Measurements from ENCODE around the gene PTRHD1. TPM values are rescaled to one million over a fixed set of nuclear protein-coding genes. Genes with fewer than 3 reads are reported as not detected.
A peak's percentile ranks its signal among the peaks of the same experiment; 100 is the strongest.

The PTRHD1 gene
- total RNA-seq, 2 donors from 2014 or later = 37.2 to 38.2 TPM

DNA sequence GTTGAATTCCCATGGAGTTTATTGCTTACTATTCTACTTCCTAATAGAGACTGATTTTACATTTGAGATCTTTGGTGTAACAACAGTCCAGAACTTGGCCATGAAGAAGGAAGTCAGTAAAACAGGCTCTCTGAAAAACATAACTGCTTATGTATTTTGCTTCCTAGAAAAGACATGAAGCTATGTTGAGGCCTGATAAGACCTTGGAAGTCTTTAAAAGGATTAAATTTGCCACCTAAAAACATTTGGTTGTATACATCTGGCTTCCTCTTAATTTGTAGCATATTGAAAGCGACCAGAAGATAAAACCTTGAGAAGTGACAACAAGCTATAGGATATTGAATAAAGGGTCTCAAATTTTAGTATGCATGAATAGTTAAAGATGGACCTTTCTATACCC is 36.4 kb downstream of the PTRHD1 start:
- H3K36me3 Mint-ChIP-seq (ENCODE audit: low read depth) = peaks cover 13% of the 10 kb centered on the region
- H3K4me3 ChIP-seq (ENCODE audit: low read length) = no peak overlapping the region
- DNase-seq = no peak
- peaks cover 13% of the 10 kb centered on the region for H3K36me3 ChIP-seq (ENCODE audit: control insufficient read depth, insufficient read depth, low read length)
- no peak overlapping the region for H3K27ac ChIP-seq (ENCODE audit: low read depth, low read length)
- H3K4me1 Mint-ChIP-seq = peaks cover 3% of the 10 kb centered on the region
- no peak overlapping the region for H3K9ac ChIP-seq (ENCODE audit: extremely low read depth, low read length, poor library complexity, severe bottlenecking)
- H3K9me3 ChIP-seq (ENCODE audit: control insufficient read depth, low read length) = no peaks in the 10 kb centered on the region
- H3K27me3 Mint-ChIP-seq (ENCODE audit: insufficient read depth) = no peaks in the 10 kb centered on the region
- no peaks in the 10 kb centered on the region for H3K27me3 ChIP-seq (ENCODE audit: control insufficient read depth, insufficient read depth, low read length, poor library complexity, severe bottlenecking)
- no peak overlapping the region for H3K27ac Mint-ChIP-seq
- no peaks in the 10 kb centered on the region for H3K4me1 ChIP-seq (ENCODE audit: control insufficient read depth, insufficient read depth, low read length)
- TF ChIP-seq, protein P1, sequence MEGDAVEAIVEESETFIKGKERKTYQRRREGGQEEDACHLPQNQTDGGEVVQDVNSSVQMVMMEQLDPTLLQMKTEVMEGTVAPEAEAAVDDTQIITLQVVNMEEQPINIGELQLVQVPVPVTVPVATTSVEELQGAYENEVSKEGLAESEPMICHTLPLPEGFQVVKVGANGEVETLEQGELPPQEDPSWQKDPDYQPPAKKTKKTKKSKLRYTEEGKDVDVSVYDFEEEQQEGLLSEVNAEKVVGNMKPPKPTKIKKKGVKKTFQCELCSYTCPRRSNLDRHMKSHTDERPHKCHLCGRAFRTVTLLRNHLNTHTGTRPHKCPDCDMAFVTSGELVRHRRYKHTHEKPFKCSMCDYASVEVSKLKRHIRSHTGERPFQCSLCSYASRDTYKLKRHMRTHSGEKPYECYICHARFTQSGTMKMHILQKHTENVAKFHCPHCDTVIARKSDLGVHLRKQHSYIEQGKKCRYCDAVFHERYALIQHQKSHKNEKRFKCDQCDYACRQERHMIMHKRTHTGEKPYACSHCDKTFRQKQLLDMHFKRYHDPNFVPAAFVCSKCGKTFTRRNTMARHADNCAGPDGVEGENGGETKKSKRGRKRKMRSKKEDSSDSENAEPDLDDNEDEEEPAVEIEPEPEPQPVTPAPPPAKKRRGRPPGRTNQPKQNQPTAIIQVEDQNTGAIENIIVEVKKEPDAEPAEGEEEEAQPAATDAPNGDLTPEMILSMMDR (conservative IDR thresholded peaks at IDR 0.05) = no peak
- H3K4me3 Mint-ChIP-seq = no peak overlapping the region
- no peaks in the 10 kb centered on the region for H3K9me3 Mint-ChIP-seq
- WGBS, 2 experiments (ENCODE audit: insufficient coverage in 1 of 2, insufficient read length in 1 of 2) = 100% methylated on average over 1 of the region's 1 CpG

DNA sequence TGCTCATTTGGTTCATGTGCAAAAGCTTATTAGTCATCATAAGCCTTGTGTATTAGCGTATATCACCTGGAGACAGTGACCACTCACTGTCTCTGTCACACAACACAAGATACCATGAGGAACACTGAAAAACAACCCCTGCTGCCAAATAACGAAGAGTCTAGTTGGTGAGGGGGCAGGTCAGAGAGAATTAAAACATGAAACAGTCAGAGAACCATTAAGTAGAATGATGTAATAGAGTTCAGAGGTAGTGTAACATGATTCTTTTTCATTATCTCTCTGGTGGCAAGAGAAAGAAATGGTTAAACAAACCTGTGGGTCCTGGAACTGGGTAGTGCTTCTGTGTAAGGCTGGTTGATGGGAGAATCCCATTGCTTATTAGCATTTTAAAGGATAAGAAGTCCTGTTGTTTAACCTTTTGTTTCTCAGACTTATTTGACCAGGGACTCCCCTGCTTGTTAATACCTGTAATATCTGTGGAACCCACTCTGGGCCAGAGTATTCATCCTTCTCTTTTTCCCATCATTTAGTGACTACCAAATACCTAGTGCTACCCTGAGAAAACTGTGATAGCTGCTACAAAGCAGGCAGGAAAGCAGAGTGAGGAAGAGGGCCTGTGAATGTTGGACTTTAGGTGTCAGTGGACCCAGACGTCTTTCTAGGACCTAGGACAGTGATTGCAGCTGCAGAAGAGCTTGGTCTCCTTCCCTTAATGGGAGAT is 38.0 kb downstream of the PTRHD1 start:
- Mint-ChIP-seq H3K9me3 (no peaks in the 10 kb centered on the region), H3K4me1 (no peaks in the 10 kb centered on the region), H3K36me3 (ENCODE audit: low read depth) (peaks cover 10% of the 10 kb centered on the region), H3K27ac (peak overlapping the region; percentile 16), H3K4me3 (no peak overlapping the region), H3K27me3 (ENCODE audit: insufficient read depth) (no peaks in the 10 kb centered on the region)
- no peak for DNase-seq
- H3K27ac ChIP-seq (ENCODE audit: low read depth, low read length) = no peak overlapping the region
- no peak overlapping the region for H3K4me3 ChIP-seq (ENCODE audit: low read length)
- H3K27me3 ChIP-seq (ENCODE audit: control insufficient read depth, insufficient read depth, low read length, poor library complexity, severe bottlenecking) = no peaks in the 10 kb centered on the region
- no peaks in the 10 kb centered on the region for H3K9me3 ChIP-seq (ENCODE audit: control insufficient read depth, low read length)
- H3K36me3 ChIP-seq (ENCODE audit: control insufficient read depth, insufficient read depth, low read length) = peaks cover 13% of the 10 kb centered on the region
- TF ChIP-seq, protein P1 (conservative IDR thresholded peaks at IDR 0.05) = no peak
- 78 to 88% methylated on average over 2 to 3 of the region's 3 CpGs for WGBS, 2 experiments (ENCODE audit: insufficient coverage in 1 of 2, insufficient read length in 1 of 2)
- no peak overlapping the region for H3K9ac ChIP-seq (ENCODE audit: extremely low read depth, low read length, poor library complexity, severe bottlenecking)
- H3K4me1 ChIP-seq (ENCODE audit: control insufficient read depth, insufficient read depth, low read length) = no peaks in the 10 kb centered on the region

DNA sequence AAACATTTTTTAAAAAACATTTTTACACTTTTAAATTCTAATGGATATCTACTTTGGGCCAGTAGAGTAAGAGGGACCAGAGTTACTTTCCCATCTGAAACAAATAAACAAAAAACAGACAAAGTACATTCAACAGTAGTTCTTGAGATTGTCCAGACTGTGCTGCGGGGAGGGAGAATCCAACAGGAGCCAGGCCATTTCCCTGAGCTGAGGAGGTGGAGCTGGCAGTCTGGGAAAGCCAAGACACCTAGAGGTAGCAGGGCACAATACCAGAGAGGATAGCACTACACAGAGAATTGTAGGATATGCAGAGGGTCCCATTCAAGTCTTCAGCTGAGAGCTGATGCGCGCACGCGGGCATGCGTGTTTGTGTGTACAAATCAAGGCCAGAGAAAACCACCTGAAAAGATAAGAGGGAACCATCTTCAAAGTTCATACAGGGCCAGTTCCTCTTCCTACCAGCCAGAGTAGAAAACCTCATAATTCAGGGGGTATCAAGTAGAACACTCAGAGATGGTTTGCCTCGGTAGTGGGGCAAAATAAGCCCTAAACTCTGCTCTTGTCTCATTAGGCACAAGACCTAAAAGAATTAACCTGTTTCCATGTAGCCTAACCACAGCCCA is 44.0 kb downstream of the PTRHD1 start:
- 87 to 91% methylated on average over 6 to 7 of the region's 7 CpGs for WGBS, 2 experiments (ENCODE audit: insufficient coverage in 1 of 2, insufficient read length in 1 of 2)
- Mint-ChIP-seq H3K36me3 (ENCODE audit: low read depth) (peaks cover 2% of the 10 kb centered on the region), H3K9me3 (no peaks in the 10 kb centered on the region), H3K4me1 (no peaks in the 10 kb centered on the region), H3K27me3 (ENCODE audit: insufficient read depth) (no peaks in the 10 kb centered on the region), H3K4me3 (no peak overlapping the region), H3K27ac (no peak overlapping the region)
- TF ChIP-seq, protein P1 (conservative IDR thresholded peaks at IDR 0.05) = peak; percentile 63
- Histone ChIP-seq H3K9ac (ENCODE audit: extremely low read depth, low read length, poor library complexity, severe bottlenecking) (no peak overlapping the region), H3K9me3 (ENCODE audit: control insufficient read depth, low read length) (no peaks in the 10 kb centered on the region), H3K4me1 (ENCODE audit: control insufficient read depth, insufficient read depth, low read length) (no peaks in the 10 kb centered on the region), H3K36me3 (ENCODE audit: control insufficient read depth, insufficient read depth, low read length) (peaks cover 4% of the 10 kb centered on the region), H3K27ac (ENCODE audit: low read depth, low read length) (no peak overlapping the region), H3K27me3 (ENCODE audit: control insufficient read depth, insufficient read depth, low read length, poor library complexity, severe bottlenecking) (no peaks in the 10 kb centered on the region), H3K4me3 (ENCODE audit: low read length) (no peak overlapping the region)
- peak; percentile 68 for DNase-seq
